ENCODE measurements around the gene AMBRA1.

AMBRA1 gene

GRCh38 chr11:46574656-46575055, 19.2 kb downstream of the AMBRA1 start:
- no peak for DNase-seq

- DNase-seq: no peak
These were observed 22.9 kb downstream of the AMBRA1 start for GRCh38 chr11:46570790-46571398.

GRCh38 chr11:46565232-46565840, 28.5 kb downstream of the AMBRA1 start:
- DNase-seq: no peak

GRCh38 chr11:46564459-46564858, 29.4 kb downstream of the AMBRA1 start:
- DNase-seq: no peak

DNA sequence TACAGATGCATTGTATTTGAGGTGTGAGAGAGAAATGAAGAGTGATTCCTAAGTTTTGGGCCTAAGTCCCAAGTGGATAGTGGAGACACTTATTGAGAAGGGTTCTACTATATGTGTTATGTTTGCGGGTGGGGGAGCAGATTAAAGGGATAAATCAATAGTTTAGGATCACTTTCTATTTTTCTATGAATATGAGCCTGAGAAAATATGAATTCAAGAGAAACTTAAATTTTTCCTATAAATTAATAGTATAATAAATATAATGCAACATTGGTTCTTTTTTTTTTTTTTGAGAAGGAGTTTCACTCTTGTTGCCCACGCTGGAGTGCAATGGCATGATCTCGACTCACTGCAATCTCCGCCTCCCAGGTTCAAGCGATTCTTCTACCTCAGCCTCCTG, 31.3 kb downstream of the AMBRA1 start:
- DNase-seq: no peak

- peak; percentile 34 to 52 for DNase-seq
These were observed 33.4 kb downstream of the AMBRA1 start for GRCh38 chr11:46560300-46560991.

GRCh38 chr11:46559815-46560214, 34.0 kb downstream of the AMBRA1 start:
- no peak for DNase-seq

DNA sequence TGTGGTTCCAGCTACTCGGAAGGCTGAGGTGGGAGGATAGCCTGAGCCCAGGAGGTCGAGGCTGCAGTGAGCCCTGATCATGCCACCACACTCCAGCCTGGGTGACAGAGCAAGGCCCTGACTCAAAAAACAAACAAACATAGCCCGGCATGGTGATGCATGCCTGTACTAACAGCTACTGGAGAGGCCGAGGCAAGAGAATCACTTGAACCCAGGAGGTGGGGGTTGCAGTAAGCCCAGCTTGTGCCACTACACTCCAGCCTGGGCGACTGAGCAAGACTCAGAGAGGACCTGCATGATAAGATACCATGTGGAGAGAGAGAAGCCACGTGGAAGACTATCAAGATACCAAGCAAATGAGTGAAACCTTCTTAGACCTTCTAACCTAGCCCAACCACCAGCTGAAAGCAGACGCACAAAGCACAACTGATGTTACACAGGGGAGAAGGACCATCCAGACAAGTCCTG, 36.1 kb downstream of the AMBRA1 start:
- no peak for DNase-seq

- DNase-seq: no peak
These were observed 38.4 kb downstream of the AMBRA1 start for GRCh38 chr11:46555267-46556054.

- peak; percentile 49 for DNase-seq
These were observed 39.3 kb downstream of the AMBRA1 start for GRCh38 chr11:46554213-46555147.

DNA sequence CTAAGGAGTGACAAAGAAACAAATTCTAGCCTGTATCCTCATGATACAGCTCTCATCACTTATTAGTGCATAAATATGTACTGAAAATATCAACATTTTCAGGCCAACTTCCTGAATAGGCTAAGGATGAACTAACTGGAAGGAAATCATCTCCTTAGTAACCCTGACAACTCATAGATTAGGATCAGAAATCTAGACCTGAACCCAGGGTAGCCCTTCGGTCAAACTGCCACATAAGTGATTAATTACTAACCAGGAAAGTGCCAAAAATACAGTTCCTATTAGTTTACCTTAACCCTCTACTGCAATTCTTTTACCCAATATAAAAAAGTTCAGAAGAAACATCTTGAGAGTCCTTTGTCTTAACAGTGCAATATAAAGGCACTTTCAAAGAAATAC, 40.0 kb downstream of the AMBRA1 start:
- DNase-seq: no peak

GRCh38 chr11:46551261-46551660, 42.6 kb downstream of the AMBRA1 start:
- no peak for DNase-seq

DNA sequence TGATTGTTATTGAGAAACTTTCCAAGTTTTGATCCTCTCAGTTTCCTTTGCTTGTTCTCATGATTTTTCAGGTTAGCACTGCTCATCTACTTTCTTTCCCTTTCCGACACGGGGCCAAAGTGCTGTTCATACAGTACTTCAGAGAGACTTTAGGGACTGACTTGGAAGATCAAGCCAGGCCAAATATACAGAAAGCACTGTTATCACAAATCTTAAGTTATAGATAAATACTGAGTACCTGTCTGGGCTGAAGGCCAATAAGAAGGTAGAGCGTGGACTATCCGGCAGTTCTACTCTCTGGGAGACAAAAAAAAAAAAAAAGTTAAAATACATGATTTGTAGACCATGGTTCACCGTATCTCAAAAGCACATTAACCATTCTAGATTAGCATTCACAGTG, 46.2 kb downstream of the AMBRA1 start:
- DNase-seq: no peak

GRCh38 chr11:46543564-46543963, 50.3 kb downstream of the AMBRA1 start:
- DNase-seq: no peak

DNA sequence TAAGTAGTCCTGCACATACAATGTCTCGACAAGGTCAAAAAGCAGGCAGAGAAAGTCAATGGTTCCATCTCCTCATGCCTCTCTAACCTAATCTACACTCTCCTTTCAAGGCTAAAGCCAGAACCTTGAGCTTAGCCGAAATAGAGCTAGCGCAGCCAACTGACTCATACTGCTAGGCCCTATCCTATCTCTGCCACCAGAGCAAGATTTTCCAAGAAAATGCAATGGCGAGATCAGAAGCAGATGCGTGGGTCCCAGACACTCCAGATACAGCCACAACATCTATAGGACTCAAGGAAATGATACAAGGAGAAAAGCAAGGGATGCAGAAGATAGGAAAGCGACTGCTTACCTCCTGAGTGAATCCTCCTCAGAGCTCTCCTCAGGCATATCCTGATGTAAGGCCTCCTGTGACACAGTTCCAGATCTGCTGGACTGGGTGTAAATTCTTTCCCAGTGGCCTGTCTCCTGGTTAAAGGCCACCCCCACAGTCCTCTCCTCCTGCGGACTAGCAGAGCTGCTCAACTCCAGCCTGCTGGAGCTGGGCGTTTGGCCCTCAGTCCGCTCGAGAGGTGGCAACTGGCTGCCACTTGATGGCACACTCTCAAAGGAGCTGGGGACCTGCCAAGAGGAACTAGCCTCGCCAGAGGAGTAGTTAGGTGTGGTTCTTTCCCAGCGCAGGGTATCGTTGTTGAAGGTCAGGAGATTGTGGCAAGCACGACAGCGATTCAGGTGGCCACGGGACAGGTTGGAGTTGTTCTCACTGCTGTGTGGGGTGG, 52.0 kb downstream of the AMBRA1 start:
- peak in 1 of 2 experiments; percentile 7 for DNase-seq

GRCh38 chr11:46540807-46541206, 53.0 kb downstream of the AMBRA1 start:
- DNase-seq: no peak

DNA sequence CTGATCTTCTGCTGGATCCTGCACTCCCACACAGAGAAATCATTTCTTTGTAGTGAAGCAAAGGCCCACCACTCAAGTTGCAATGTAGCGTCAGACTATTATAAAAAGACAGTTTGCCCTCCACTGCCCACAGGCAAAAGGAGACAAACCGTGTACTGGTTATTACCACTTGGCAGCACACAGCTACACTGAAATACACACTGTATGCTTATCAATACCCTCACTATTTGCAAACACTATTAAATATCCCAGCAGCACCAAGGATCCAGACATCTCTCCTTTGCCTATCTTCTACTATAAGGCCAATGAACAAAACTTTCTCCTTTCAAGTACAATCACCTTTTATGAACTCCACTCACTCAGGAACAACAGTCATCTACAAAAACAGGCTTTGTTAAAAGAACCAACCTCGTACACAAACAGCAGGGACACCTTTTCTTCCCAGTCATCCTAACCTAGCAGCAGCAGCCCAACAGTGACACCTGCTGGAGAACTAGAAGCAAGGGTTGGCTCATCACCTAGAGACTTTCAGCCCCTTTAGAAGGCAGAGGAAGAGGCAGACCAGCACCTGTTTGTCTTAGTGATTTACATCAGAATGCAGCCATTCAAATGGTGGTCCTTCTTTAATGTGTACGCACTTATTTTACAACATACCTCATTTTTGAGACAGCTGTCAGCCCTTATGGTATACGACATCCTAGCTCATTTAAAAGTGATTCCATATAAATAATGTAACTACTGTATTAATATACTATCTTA, 56.1 kb downstream of the AMBRA1 start:
- peak; percentile 64 to 65 for DNase-seq

GRCh38 chr11:46537121-46537520, 56.7 kb downstream of the AMBRA1 start:
- peak in 1 of 2 experiments; percentile 20 for DNase-seq

DNA sequence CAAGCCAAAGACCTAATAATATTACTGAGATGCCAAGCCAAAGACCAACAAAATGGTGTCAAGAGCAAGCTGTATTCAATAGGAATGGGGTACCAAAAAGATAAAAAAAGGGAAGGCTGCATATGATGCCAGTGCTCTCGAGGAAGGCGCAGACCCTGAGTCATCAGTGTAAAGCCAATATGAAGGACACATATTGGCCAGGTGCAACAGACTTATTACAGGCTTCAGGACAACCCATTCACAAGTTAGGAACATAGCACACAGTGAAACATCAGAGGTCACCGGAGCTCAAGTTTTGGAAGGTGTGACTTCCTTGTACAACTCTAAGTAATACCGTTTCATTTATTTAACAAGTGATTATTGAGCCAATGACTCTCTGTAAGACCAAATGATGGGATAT, 58.1 kb downstream of the AMBRA1 start:
- DNase-seq: no peak

GRCh38 chr11:46534711-46535110, 59.1 kb downstream of the AMBRA1 start:
- no peak for DNase-seq

All from AML-193 (cell line).